CD14-positive monocyte (primary cell): ENCODE measurements around the gene TRUB1. TPM values are rescaled to one million over a fixed set of nuclear protein-coding genes. Genes with fewer than 3 reads are reported as not detected.
A peak's percentile ranks its signal among the peaks of the same experiment; 100 is the strongest.

ENCODE experiments used
- DNase-seq, 3 donors: peaks; one replicate each; pipeline ENCODE4 v3.0.0-alpha.2; 2011 to 2022
- H2AFZ ChIP-seq: 2 replicates; pipeline ENCODE4 v1.6.0; 2012; ENCODE audit warnings: mild to moderate bottlenecking, low read depth, low read length, inconsistent platforms; ENCODE audit not compliant: insufficient read depth, poor library complexity, severe bottlenecking
- H3K27ac ChIP-seq, 2 donors: 1 replicate in 1 of 2; 2 replicates in 1 of 2; pipeline ENCODE4 v1.5.1; 2012 to 2013; ENCODE audit warnings: low read length in 2 of 2, control low read depth in 1 of 2, inconsistent platforms in 1 of 2, low read depth in 1 of 2, mild to moderate bottlenecking in 1 of 2
- H3K27me3 ChIP-seq, 2 donors: one replicate each; pipeline versions ENCODE4 v1.6.0 to v1.6.1; 2011 to 2013; ENCODE audit warnings: low read length in 2 of 2; ENCODE audit not compliant: control insufficient read depth in 2 of 2, insufficient read depth in 2 of 2
- H3K36me3 ChIP-seq, 2 donors: replicated peaks in 1 of 2; 1 replicate in 1 of 2; 2 replicates in 1 of 2; pipeline versions ENCODE4 v1.5.1 to v1.6.1; 2012 to 2013; ENCODE audit warnings: low read length in 2 of 2, control low read depth in 1 of 2, inconsistent platforms in 1 of 2, mild to moderate bottlenecking in 1 of 2; ENCODE audit not compliant: insufficient read depth in 2 of 2, control insufficient read depth in 1 of 2
- H3K4me1 ChIP-seq, 2 donors: 1 replicate in 1 of 2; 2 replicates in 1 of 2; pipeline versions ENCODE4 v1.5.1 to v1.6.1; 2012 to 2013; ENCODE audit warnings: low read length in 2 of 2, control low read depth in 1 of 2, inconsistent platforms in 1 of 2, mild to moderate bottlenecking in 1 of 2, moderate library complexity in 1 of 2; ENCODE audit not compliant: insufficient read depth in 2 of 2, control insufficient read depth in 1 of 2
- H3K4me2 ChIP-seq: replicated peaks from 2 replicates; pipeline ENCODE3; 2012; ENCODE audit warnings: low read length, moderate library complexity, mild to moderate bottlenecking; ENCODE audit not compliant: poor library complexity, severe bottlenecking; ENCODE audit errors: extremely low read depth
- H3K4me3 ChIP-seq, 3 experiments: fragments of 200-600 bp in 1 of 3; sonication (generic) in 1 of 3; replicated peaks in 1 of 3; 1 replicate in 2 of 3; 2 replicates in 1 of 3; pipeline ENCODE4 v1.5.1; 2011 to 2013; ENCODE audit warnings: low read length in 3 of 3, mild to moderate bottlenecking in 3 of 3, control low read depth in 2 of 3, low read depth in 2 of 3, inconsistent platforms in 1 of 3, moderate library complexity in 1 of 3
- H3K79me2 ChIP-seq: 2 replicates; pipeline ENCODE4 v1.6.0; 2012; ENCODE audit warnings: mild to moderate bottlenecking, control low read depth, inconsistent platforms, low read length, moderate library complexity; ENCODE audit not compliant: insufficient read depth
- H3K9ac ChIP-seq: 2 replicates; pipeline ENCODE4 v1.6.0; 2017; ENCODE audit warnings: low read length, mild to moderate bottlenecking; ENCODE audit not compliant: insufficient read depth, poor library complexity, severe bottlenecking
- H3K9me3 ChIP-seq, 2 donors: replicated peaks in 1 of 2; 1 replicate in 1 of 2; 2 replicates in 1 of 2; pipeline versions ENCODE4 v1.5.1 to v1.6.1; 2012 to 2013; ENCODE audit warnings: low read length in 2 of 2, control low read depth in 1 of 2; ENCODE audit not compliant: control insufficient read depth in 1 of 2, insufficient read depth in 1 of 2
- H4K20me1 ChIP-seq: 2 replicates; pipeline ENCODE4 v1.6.0; 2012; ENCODE audit warnings: mild to moderate bottlenecking, low read length, control low read depth, moderate library complexity; ENCODE audit not compliant: insufficient read depth
- H3K27ac Mint-ChIP-seq, 7 donors: one replicate each; pipeline ENCODE4 v1.8.0; 2020; ENCODE audit warnings: mild to moderate bottlenecking in 7 of 7, mixed read lengths in 7 of 7, moderate library complexity in 6 of 7, inconsistent platforms in 2 of 7
- H3K27me3 Mint-ChIP-seq, 3 donors: one replicate each; pipeline ENCODE4 v1.8.0; 2021 to 2022; ENCODE audit warnings: low read depth in 3 of 3, mild to moderate bottlenecking in 3 of 3, mixed read lengths in 3 of 3, moderate library complexity in 3 of 3, inconsistent platforms in 1 of 3
- H3K36me3 Mint-ChIP-seq, 2 donors: one replicate each; pipeline ENCODE4 v1.8.0; 2020; ENCODE audit warnings: mixed read lengths in 2 of 2, inconsistent platforms in 1 of 2, mild to moderate bottlenecking in 1 of 2
- H3K4me1 Mint-ChIP-seq: one replicate; pipeline ENCODE4 v1.8.0; 2020; ENCODE audit warnings: mild to moderate bottlenecking, mixed read lengths
- H3K4me3 Mint-ChIP-seq, 2 donors: one replicate each; pipeline ENCODE4 v1.8.0; 2020; ENCODE audit warnings: mild to moderate bottlenecking in 2 of 2, mixed read lengths in 2 of 2, moderate library complexity in 1 of 2
- H3K9me3 Mint-ChIP-seq, 7 donors: one replicate each; pipeline ENCODE4 v1.8.0; 2020 to 2022; ENCODE audit warnings: mixed read lengths in 7 of 7, mild to moderate bottlenecking in 6 of 7, moderate library complexity in 6 of 7, inconsistent platforms in 2 of 7
- WGBS: methylation state at CpG from one replicate; pipeline ENCODE4 v1.1.5; 2013; ENCODE audit warnings: missing lambda C conversion rate; ENCODE audit not compliant: insufficient coverage; 5-methylcytosine and 5-hydroxymethylcytosine counted together
- intact Hi-C, 2 donors: fragments of 100-400 bp; cut with micrococcal nuclease; formaldehyde crosslinking; loops; one replicate each; pipeline versions ENCODE4 v1.15.0 to v1.15.1; 2023
- polyA plus RNA-seq, 3 donors: library from polyadenylated mRNA; depleted of rRNA in 1 of 3; unstranded in 2 of 3; stranded (reverse) in 1 of 3; fragments of 300-500 nt in 2 of 3; fragments of >200 nt in 1 of 3; fragmentation: Illumina TruSeq in 2 of 3; gene quantifications; 1 replicate in 2 of 3; 2 replicates in 1 of 3; pipeline ENCODE4 v1.2.3, GENCODE V29; 2012 to 2021
- TF ChIP-seq, protein P1 (sequence below): fragments of 200-600 bp; IDR thresholded peaks from one replicate; pipeline ENCODE4 v1.8.0; 2022; ENCODE audit warnings: antibody characterized with exemption, mild to moderate bottlenecking

The TRUB1 gene
- polyA plus RNA-seq, 3 donors, result 3.0 to 5.0 (median 3.3) TPM

DNA sequence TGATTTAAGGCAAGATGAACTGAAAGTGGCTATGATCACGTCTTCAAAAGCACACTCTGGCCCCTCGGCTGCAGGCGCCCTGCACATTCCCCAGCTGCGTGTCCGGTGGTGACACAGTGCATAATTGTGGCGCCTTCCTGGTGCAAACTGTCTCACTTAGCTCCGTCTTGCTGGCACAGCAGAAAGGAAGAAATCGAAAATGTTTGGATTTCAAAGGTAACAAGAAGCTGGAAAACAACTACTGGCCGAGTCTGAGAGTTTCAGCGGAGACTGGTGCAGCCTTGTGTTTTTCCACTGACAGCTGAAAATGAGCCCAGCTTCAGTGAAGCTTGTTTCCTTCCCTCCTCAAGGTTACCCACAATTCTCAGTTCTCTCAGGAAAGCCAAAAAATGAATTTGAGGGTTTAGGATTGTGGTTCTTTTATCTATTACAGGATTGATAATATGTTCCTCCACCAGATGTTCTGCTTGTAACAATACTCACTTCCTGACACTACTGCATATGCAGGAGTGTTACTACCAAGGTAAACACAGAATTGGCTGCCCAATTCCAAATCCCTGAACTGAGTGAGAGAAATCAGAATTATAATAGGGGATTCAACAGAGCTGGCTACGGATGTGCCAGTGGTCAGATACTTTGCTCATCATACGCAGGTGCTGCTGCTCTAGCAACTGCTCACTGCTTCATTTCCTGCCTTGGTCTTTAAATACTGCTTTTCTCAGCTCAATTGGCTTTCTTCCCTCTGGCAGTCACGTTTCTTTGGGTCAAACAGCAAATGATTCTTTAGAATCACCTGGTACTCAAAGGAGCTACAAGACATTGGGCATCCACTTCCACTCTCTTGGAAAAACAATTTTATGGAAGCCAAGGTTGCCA, 63.7 kb downstream of the TRUB1 start:
- H3K9ac ChIP-seq, result no peak overlapping the region
- H3K4me3 ChIP-seq, result no peak overlapping the region
- H3K27ac ChIP-seq, result no peak overlapping the region
- H3K4me3 Mint-ChIP-seq, result no peak overlapping the region
- H3K27me3 ChIP-seq, result no peaks in the 10 kb centered on the region
- no peaks in the 10 kb centered on the region for H3K36me3 ChIP-seq
- peaks cover 1 to 3% (median 2%) of the 10 kb centered on the region in 3 donors for H3K27me3 Mint-ChIP-seq
- no peaks in the 10 kb centered on the region for H3K79me2 ChIP-seq
- no peak overlapping the region for H3K27ac Mint-ChIP-seq
- intact Hi-C loops, result no loop called here
- no peaks in the 10 kb centered on the region for H3K9me3 ChIP-seq
- H3K4me2 ChIP-seq, result no peak overlapping the region
- no peaks in the 10 kb centered on the region for H4K20me1 ChIP-seq
- H3K4me1 Mint-ChIP-seq, result no peaks in the 10 kb centered on the region
- TF ChIP-seq, protein P1, sequence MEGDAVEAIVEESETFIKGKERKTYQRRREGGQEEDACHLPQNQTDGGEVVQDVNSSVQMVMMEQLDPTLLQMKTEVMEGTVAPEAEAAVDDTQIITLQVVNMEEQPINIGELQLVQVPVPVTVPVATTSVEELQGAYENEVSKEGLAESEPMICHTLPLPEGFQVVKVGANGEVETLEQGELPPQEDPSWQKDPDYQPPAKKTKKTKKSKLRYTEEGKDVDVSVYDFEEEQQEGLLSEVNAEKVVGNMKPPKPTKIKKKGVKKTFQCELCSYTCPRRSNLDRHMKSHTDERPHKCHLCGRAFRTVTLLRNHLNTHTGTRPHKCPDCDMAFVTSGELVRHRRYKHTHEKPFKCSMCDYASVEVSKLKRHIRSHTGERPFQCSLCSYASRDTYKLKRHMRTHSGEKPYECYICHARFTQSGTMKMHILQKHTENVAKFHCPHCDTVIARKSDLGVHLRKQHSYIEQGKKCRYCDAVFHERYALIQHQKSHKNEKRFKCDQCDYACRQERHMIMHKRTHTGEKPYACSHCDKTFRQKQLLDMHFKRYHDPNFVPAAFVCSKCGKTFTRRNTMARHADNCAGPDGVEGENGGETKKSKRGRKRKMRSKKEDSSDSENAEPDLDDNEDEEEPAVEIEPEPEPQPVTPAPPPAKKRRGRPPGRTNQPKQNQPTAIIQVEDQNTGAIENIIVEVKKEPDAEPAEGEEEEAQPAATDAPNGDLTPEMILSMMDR, result no peak
- no peaks in the 10 kb centered on the region for H3K9me3 Mint-ChIP-seq
- no peaks in the 10 kb centered on the region for H3K36me3 Mint-ChIP-seq
- H3K4me1 ChIP-seq, result no peaks in the 10 kb centered on the region
- no peak for DNase-seq
- WGBS, result 83% methylated on average over 13 of the region's 13 CpGs
- H2AFZ ChIP-seq, result no peak overlapping the region

DNA sequence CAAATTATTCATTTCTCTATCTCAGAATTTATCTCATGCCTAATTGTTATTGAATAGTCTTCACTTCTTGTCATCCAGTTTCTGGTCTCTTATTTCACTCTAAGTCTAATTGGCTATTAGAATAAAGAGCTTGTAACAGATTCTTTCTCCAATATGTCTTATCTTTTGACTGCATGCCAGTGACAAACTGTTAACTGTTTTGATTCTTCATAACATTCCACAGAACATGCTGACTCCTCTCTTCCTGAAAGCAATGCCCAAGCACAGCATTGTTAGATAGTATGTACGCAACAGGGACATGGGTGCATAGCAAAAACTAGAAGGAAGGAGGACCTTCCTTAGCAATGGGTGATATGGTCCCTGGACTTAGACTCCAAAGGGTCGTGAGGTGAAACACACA, 65.4 kb downstream of the TRUB1 start:
- H3K27ac Mint-ChIP-seq, result peak overlapping the region in 1 of 7 donors; percentile 70
- no peaks in the 10 kb centered on the region for H3K36me3 ChIP-seq
- no peaks in the 10 kb centered on the region for H3K36me3 Mint-ChIP-seq
- peaks cover 1 to 3% (median 3%) of the 10 kb centered on the region in 3 donors for H3K27me3 Mint-ChIP-seq
- no peak overlapping the region for H3K4me2 ChIP-seq
- H3K9ac ChIP-seq, result no peak overlapping the region
- H3K27me3 ChIP-seq, result no peaks in the 10 kb centered on the region
- no peak overlapping the region for H2AFZ ChIP-seq
- no peaks in the 10 kb centered on the region for H3K9me3 Mint-ChIP-seq
- intact Hi-C loops, result no loop called here
- H3K9me3 ChIP-seq, result no peaks in the 10 kb centered on the region
- H3K27ac ChIP-seq, result no peak overlapping the region
- H3K4me1 ChIP-seq, result no peaks in the 10 kb centered on the region
- H4K20me1 ChIP-seq, result no peaks in the 10 kb centered on the region
- WGBS, result 100% methylated on average over 1 of the region's 2 CpGs
- H3K4me3 ChIP-seq, result no peak overlapping the region
- DNase-seq, result no peak
- H3K4me1 Mint-ChIP-seq, result no peaks in the 10 kb centered on the region
- TF ChIP-seq, protein P1, result no peak
- no peaks in the 10 kb centered on the region for H3K79me2 ChIP-seq
- no peak overlapping the region for H3K4me3 Mint-ChIP-seq
